Panc1 (cell line): ENCODE data around the gene ASPRV1. TPM values are rescaled to one million over a fixed set of nuclear protein-coding genes. Genes with fewer than 3 reads are reported as not detected.

Source experiments
- ATAC-seq: fragments of 200-7000 bp; cut with Tn5 transposase; 2 replicates; pipeline ENCODE4 v1.9.1; 2020; ENCODE audit warnings: mild to moderate bottlenecking, moderate library complexity
- BruUV-seq: library from RNA; stranded (reverse); fragments of 400-500 nt; replicated peaks from 2 replicates; lab custom pipeline; 2021; lab: Mats Ljungman, UMichigan
- CTCF ChIA-PET: fragments of 300-600 bp; sonication (Branson Sonifier 250); formaldehyde crosslinking; loops from one replicate; lab custom pipeline; 2022; ENCODE audit warnings: antibody characterized with exemption; lab: Charles Lee
- POLR2A ChIA-PET: fragments of 300-600 bp; sonication (Branson Sonifier 250); formaldehyde crosslinking; loops from one replicate; lab custom pipeline; 2022; ENCODE audit warnings: antibody characterized with exemption; lab: Charles Lee
- DNase-seq: peaks from one replicate; pipeline ENCODE4 v3.0.0-alpha.2; 2010; ENCODE audit warnings: low read depth, low spot score
- H3K27ac ChIP-seq: 2 replicates; pipeline ENCODE4 v1.5.1; 2011; ENCODE audit warnings: mild to moderate bottlenecking, low read length, inconsistent platforms
- H3K27me3 ChIP-seq: fragments of 200-500 bp; sonication (Bioruptor generic); 2 replicates; pipeline ENCODE4 v1.6.0; 2014; ENCODE audit warnings: low read length, inconsistent platforms; ENCODE audit not compliant: control insufficient read depth, insufficient read depth
- H3K36me3 ChIP-seq: fragments of 200-500 bp; sonication (Bioruptor generic); 2 replicates; pipeline ENCODE4 v1.5.1; 2014; ENCODE audit warnings: inconsistent platforms, mild to moderate bottlenecking, low read length, moderate library complexity; ENCODE audit not compliant: control insufficient read depth, insufficient read depth
- H3K4me1 ChIP-seq: 2 replicates; pipeline ENCODE4 v1.5.1; 2011; ENCODE audit warnings: inconsistent platforms, mild to moderate bottlenecking, low read length, moderate library complexity; ENCODE audit not compliant: control insufficient read depth, insufficient read depth
- H3K4me3 ChIP-seq, 2 experiments: 2 replicates each; pipeline ENCODE4 v1.5.1; 2011 to 2012; ENCODE audit warnings: low read depth in 2 of 2, low read length in 2 of 2, mild to moderate bottlenecking in 2 of 2, inconsistent platforms in 1 of 2, moderate library complexity in 1 of 2
- H3K9me3 ChIP-seq: fragments of 200-500 bp; sonication (Bioruptor generic); 2 replicates; pipeline ENCODE4 v1.5.1; 2014; ENCODE audit warnings: low read depth, mild to moderate bottlenecking, inconsistent platforms, low read length, moderate library complexity; ENCODE audit not compliant: control insufficient read depth, insufficient read depth
- CTCF ChIP-seq: fragments of 450-650 bp; IDR thresholded peaks from 2 replicates; pipeline ENCODE4 v1.5.1; 2017; ENCODE audit warnings: mild to moderate bottlenecking
- POLR2AphosphoS5 ChIP-seq: IDR thresholded peaks from 2 replicates; pipeline ENCODE4 v1.6.1; 2012; ENCODE audit warnings: mild to moderate bottlenecking, low read depth, low read length, moderate library complexity
- REST ChIP-seq, 2 experiments: IDR thresholded peaks; 2 replicates each; pipeline ENCODE4 v1.6.1; 2011 to 2012; ENCODE audit warnings: low read depth in 2 of 2, control low read depth in 1 of 2, low read length in 1 of 2, mild to moderate bottlenecking in 1 of 2, moderate library complexity in 1 of 2; ENCODE audit not compliant: insufficient read depth in 1 of 2
- SIN3A ChIP-seq: IDR thresholded peaks from 2 replicates; pipeline ENCODE4 v1.6.1; 2012; ENCODE audit warnings: low read depth, mild to moderate bottlenecking, low read length, moderate library complexity, borderline replicate concordance; ENCODE audit not compliant: insufficient read depth
- TCF7L2 ChIP-seq: IDR thresholded peaks from 2 replicates; pipeline ENCODE4 v1.6.1; 2011; ENCODE audit warnings: mild to moderate bottlenecking, low read depth, low read length, inconsistent platforms
- in situ Hi-C: cut with HindIII; loops from 2 replicates; pipeline ENCODE4 v1.10.0; 2016; ENCODE audit warnings: low sequenced_read_pairs, low pct_unique_long_range_greater_than_20kb
- intact Hi-C: fragments of 100-400 bp; cut with micrococcal nuclease; formaldehyde crosslinking; loops from one replicate; pipeline ENCODE4 v1.10.0; 2022; ENCODE audit not compliant: unreplicated experiment
- total RNA-seq: library from RNA; stranded (reverse); gene quantifications from one replicate; pipeline ENCODE4 v1.2.1, GENCODE V29; 2021; ENCODE audit not compliant: unreplicated experiment

The ASPRV1 gene
- total RNA-seq, 1 experiment from 2014 or later = 0.21 TPM

- H3K9me3 ChIP-seq = no peaks in the 10 kb centered on the region
- no peaks in the 10 kb centered on the region for H3K36me3 ChIP-seq
- ChIA-PET CTCF (no interaction called here), POLR2A (interaction anchor here (0.5 kb wide), 1 partner anchor 197 kb away, joined by 7 read pairs; no protein-coding TSS in a partner anchor)
- in situ Hi-C loops (no loop called here), intact Hi-C loops (no loop called here)
- peak overlapping the region; percentile 62 for H3K27ac ChIP-seq
- peaks cover 23% of the 10 kb centered on the region for H3K4me1 ChIP-seq
- H3K4me3 ChIP-seq = peak overlapping the region in 1 of 2 experiments; percentile 31; a peak in 2 of 4 replicates
- ATAC-seq (peak; percentile 88), DNase-seq (peak; percentile 83)
- no peaks in the 10 kb centered on the region for H3K27me3 ChIP-seq
- BruUV-seq = no TSS peak
- TF ChIP-seq SIN3A (no peak), REST (IDR thresholded peaks at IDR 0.05; ENCODE audit: insufficient read depth in 1 of 2, low read depth in 2 of 2, low read length in 1 of 2) (no peak), CTCF (no peak), POLR2AphosphoS5 (no peak), TCF7L2 (no peak)
Measured at GRCh38 chr2:69946351-69947324, 14.8 kb downstream of the ASPRV1 start.

GRCh38 chr2:69945941-69946340 lies 15.5 kb downstream of the ASPRV1 start:
- TF ChIP-seq SIN3A = no peak
- Histone ChIP-seq H3K27ac (peak overlapping the region; percentile 62), H3K9me3 (no peaks in the 10 kb centered on the region), H3K27me3 (no peaks in the 10 kb centered on the region), H3K4me3 (no peak overlapping the region; a peak in 1 of 4 replicates), H3K4me1 (peaks cover 23% of the 10 kb centered on the region), H3K36me3 (no peaks in the 10 kb centered on the region)
- intact Hi-C loops (no loop called here), in situ Hi-C loops (no loop called here)
- BruUV-seq = no TSS peak
- peak; percentile 3; the same call in 1 of the 2 replicates for ATAC-seq
- ChIA-PET CTCF (no interaction called here), POLR2A (no interaction called here)
- no peak for DNase-seq
